ENCODE measurements around the gene C10orf62.

Gene C10orf62

GRCh38 chr10:97585439-97585811, 4.1 kb upstream of the C10orf62 start:
- no peak for DNase-seq (ENCODE audit: low spot score)

- DNase-seq (ENCODE audit: low spot score): no peak
Measured at GRCh38 chr10:97587183-97587582, 2.3 kb upstream of the C10orf62 start.

GRCh38 chr10:97590082-97590747, 694 bp downstream of the C10orf62 start:
- DNase-seq (ENCODE audit: low spot score): no peak

- no peak for DNase-seq (ENCODE audit: low spot score)
Measured at GRCh38 chr10:97590748-97591495, 1.4 kb downstream of the C10orf62 start.

- no peak for DNase-seq (ENCODE audit: low spot score)
Measured at GRCh38 chr10:97593421-97593820, 3.9 kb downstream of the C10orf62 start.

- peak; percentile 90 for DNase-seq (ENCODE audit: low spot score)
Measured at GRCh38 chr10:97596101-97597082, 6.9 kb downstream of the C10orf62 start.

GRCh38 chr10:97597778-97598177, 8.3 kb downstream of the C10orf62 start:
- no peak for DNase-seq (ENCODE audit: low spot score)

GRCh38 chr10:97598407-97599271, 9.1 kb downstream of the C10orf62 start:
- DNase-seq (ENCODE audit: low spot score): no peak

- DNase-seq (ENCODE audit: low spot score): no peak
Measured at GRCh38 chr10:97599272-97599619, 9.7 kb downstream of the C10orf62 start.

GRCh38 chr10:97600616-97601015, 11.1 kb downstream of the C10orf62 start:
- no peak for DNase-seq (ENCODE audit: low spot score)

GRCh38 chr10:97601268-97602215, 12.0 kb downstream of the C10orf62 start:
- no peak for DNase-seq (ENCODE audit: low spot score)

- DNase-seq (ENCODE audit: low spot score): no peak
Measured at GRCh38 chr10:97607095-97607636, 17.6 kb downstream of the C10orf62 start.

- no peak for DNase-seq (ENCODE audit: low spot score)
Measured at GRCh38 chr10:97608991-97609561, 19.6 kb downstream of the C10orf62 start.

- DNase-seq (ENCODE audit: low spot score): no peak
Measured at GRCh38 chr10:97611473-97611872, 22.0 kb downstream of the C10orf62 start.

GRCh38 chr10:97612386-97612785, 22.9 kb downstream of the C10orf62 start:
- peak; percentile 55 for DNase-seq (ENCODE audit: low spot score)

GRCh38 chr10:97618285-97618684, 28.8 kb downstream of the C10orf62 start:
- DNase-seq (ENCODE audit: low spot score): no peak

GRCh38 chr10:97618733-97619132, 29.2 kb downstream of the C10orf62 start:
- no peak for DNase-seq (ENCODE audit: low spot score)

GRCh38 chr10:97623277-97623676, 33.8 kb downstream of the C10orf62 start:
- no peak for DNase-seq (ENCODE audit: low spot score)

- no peak for DNase-seq (ENCODE audit: low spot score)
Measured at GRCh38 chr10:97627731-97628130, 38.2 kb downstream of the C10orf62 start.

GRCh38 chr10:97628228-97628627, 38.7 kb downstream of the C10orf62 start:
- DNase-seq (ENCODE audit: low spot score): no peak
